Endothelial cell of umbilical vein (primary cell): ENCODE measurements around the gene PAX5. TPM values are rescaled to one million over a fixed set of nuclear protein-coding genes. Genes with fewer than 3 reads are reported as not detected.

ENCODE experiments used
- BruUV-seq: library from RNA; stranded (reverse); fragments of 400-500 nt; replicated peaks from 2 replicates; lab custom pipeline; 2021; lab: Mats Ljungman, UMichigan
- CTCF ChIA-PET: fragments of 300-600, 350-600 bp; sonication (Branson Sonifier 250); formaldehyde crosslinking; loops from one replicate; lab custom pipeline; 2021; ENCODE audit warnings: antibody characterized with exemption, inconsistent platforms; lab: Charles Lee
- POLR2A ChIA-PET: fragments of 300-600, 350-600 bp; sonication (Branson Sonifier 250); formaldehyde crosslinking; loops from one replicate; lab custom pipeline; 2021; ENCODE audit warnings: antibody characterized with exemption, inconsistent platforms; lab: Charles Lee
- DNase-seq: peaks from one replicate; pipeline ENCODE4 v3.0.0-alpha.2; 2011; ENCODE audit warnings: low read depth, low spot score
- FAIRE-seq: peaks from 2 replicates; lab custom pipeline; 2011; peaks lifted over from hg19 to GRCh38; lab: Jason Lieb, UNC
- H2AFZ ChIP-seq: 2 replicates; pipeline ENCODE4 v1.6.0; 2012; ENCODE audit warnings: low read depth, low read length, control low read depth, inconsistent platforms
- H3K27ac ChIP-seq: 2 replicates; pipeline ENCODE4 v1.5.1; 2011; ENCODE audit warnings: low read depth, mild to moderate bottlenecking, control low read depth, low read length, moderate library complexity; ENCODE audit not compliant: insufficient read depth
- H3K27me3 ChIP-seq, 2 experiments: 2 replicates each; pipeline versions ENCODE4 v1.6.0 to v1.6.1; 2011; ENCODE audit warnings: low read length in 2 of 2, mixed read lengths in 1 of 2; ENCODE audit not compliant: control insufficient read depth in 2 of 2, insufficient read depth in 2 of 2
- H3K36me3 ChIP-seq, 2 experiments: 2 replicates in 1 of 2; 3 replicates in 1 of 2; pipeline ENCODE4 v1.5.1; 2011; ENCODE audit warnings: low read length in 2 of 2, mild to moderate bottlenecking in 1 of 2, moderate library complexity in 1 of 2; ENCODE audit not compliant: control insufficient read depth in 2 of 2, insufficient read depth in 2 of 2; ENCODE audit errors: extremely low read depth in 1 of 2
- H3K4me1 ChIP-seq: 3 replicates; pipeline ENCODE4 v1.5.1; 2011; ENCODE audit warnings: mild to moderate bottlenecking, low read length; ENCODE audit not compliant: control insufficient read depth, insufficient read depth; ENCODE audit errors: extremely low read depth
- H3K4me2 ChIP-seq: 2 replicates; pipeline ENCODE4 v1.6.1; 2011; ENCODE audit warnings: low read length, control low read depth, mixed read lengths; ENCODE audit not compliant: insufficient read depth
- H3K4me3 ChIP-seq, 3 experiments: fragments of 200-600 bp in 1 of 3; sonication (generic), shearing (Covaris generic) in 1 of 3; replicated peaks in 1 of 3; 2 replicates each; pipeline ENCODE4 v1.5.1; 2011 to 2016; ENCODE audit warnings: control low read depth in 3 of 3, low read length in 3 of 3, mild to moderate bottlenecking in 2 of 3, inconsistent platforms in 1 of 3, low read depth in 1 of 3, moderate library complexity in 1 of 3; ENCODE audit not compliant: insufficient read depth in 1 of 3
- H3K79me2 ChIP-seq: 2 replicates; pipeline ENCODE4 v1.6.0; 2012; ENCODE audit warnings: low read length, inconsistent platforms; ENCODE audit not compliant: control insufficient read depth, insufficient read depth
- H3K9ac ChIP-seq: replicated peaks from 2 replicates; pipeline ENCODE3; 2011; ENCODE audit warnings: low read length, control low read depth; ENCODE audit not compliant: insufficient read depth; ENCODE audit errors: extremely low read depth
- H3K9me1 ChIP-seq: replicated peaks from 3 replicates; pipeline ENCODE4 v1.6.0; 2011; ENCODE audit warnings: mild to moderate bottlenecking, low read length; ENCODE audit not compliant: control insufficient read depth, insufficient read depth; ENCODE audit errors: extremely low read depth
- H3K9me3 ChIP-seq: replicated peaks from 2 replicates; pipeline ENCODE4 v1.5.1; 2012; ENCODE audit warnings: low read length, inconsistent platforms; ENCODE audit not compliant: control insufficient read depth, insufficient read depth
- H4K20me1 ChIP-seq: replicated peaks from 2 replicates; pipeline ENCODE3; 2011; ENCODE audit warnings: mild to moderate bottlenecking, low read length; ENCODE audit not compliant: control insufficient read depth, insufficient read depth; ENCODE audit errors: extremely low read depth
- CTCF ChIP-seq, 2 donors: IDR thresholded peaks; 1 replicate in 1 of 2; 2 replicates in 1 of 2; pipeline ENCODE4 v1.5.1; 2011; ENCODE audit warnings: low read length in 2 of 2, mild to moderate bottlenecking in 2 of 2, moderate library complexity in 2 of 2, control low read depth in 1 of 2, inconsistent platforms in 1 of 2, low read depth in 1 of 2; ENCODE audit not compliant: insufficient read depth in 1 of 2; ENCODE audit errors: extremely low read depth in 1 of 2
- EZH2 ChIP-seq: IDR thresholded peaks from 2 replicates; pipeline ENCODE4 v1.6.1; 2012; ENCODE audit warnings: borderline replicate concordance, low read depth, mild to moderate bottlenecking, moderate library complexity, low read length, inconsistent platforms; ENCODE audit not compliant: severe bottlenecking
- FOS ChIP-seq: IDR thresholded peaks from 2 replicates; pipeline ENCODE4 v1.6.1; 2011; ENCODE audit warnings: mild to moderate bottlenecking, low read length, moderate library complexity, borderline replicate concordance; ENCODE audit not compliant: insufficient read depth
- GATA2 ChIP-seq: IDR thresholded peaks from 2 replicates; pipeline ENCODE4 v1.7.0; 2011; ENCODE audit warnings: low read depth, mild to moderate bottlenecking, moderate library complexity, mixed read lengths, low read length; ENCODE audit not compliant: insufficient read length, insufficient read depth
- JUN ChIP-seq: IDR thresholded peaks from 2 replicates; pipeline ENCODE4 v1.6.1; 2011; ENCODE audit warnings: borderline replicate concordance, low read depth; ENCODE audit not compliant: insufficient read length, insufficient read depth
- MYC ChIP-seq: IDR thresholded peaks from one replicate; pipeline ENCODE4 v1.6.1; 2011; ENCODE audit warnings: mild to moderate bottlenecking, low read depth, low read length
- POLR2A ChIP-seq: IDR thresholded peaks from 2 replicates; pipeline ENCODE4 v1.6.1; 2012; ENCODE audit warnings: low read depth, mild to moderate bottlenecking, control low read depth, low read length
- POLR2AphosphoS5 ChIP-seq: IDR thresholded peaks from 2 replicates; pipeline ENCODE4 v1.6.1; 2012; ENCODE audit warnings: low read depth, mild to moderate bottlenecking, control low read depth, low read length, moderate library complexity; ENCODE audit not compliant: insufficient read depth
- dilution Hi-C: fragments of 300-500 bp; cut with MboI; formaldehyde crosslinking; loops from one replicate; pipeline ENCODE4 v1.15.0; 2019; ENCODE audit warnings: low sequenced_read_pairs; ENCODE audit not compliant: extremely low pct_ligation_motif_present
- intact Hi-C: fragments of 100-400 bp; cut with micrococcal nuclease; formaldehyde crosslinking; loops from one replicate; pipeline ENCODE4 v1.10.0; 2022
- polyA plus RNA-seq, 4 experiments: library from polyadenylated mRNA; depleted of rRNA in 3 of 4; stranded (reverse) in 3 of 4; unstranded in 1 of 4; fragments of >200 nt; gene quantifications; 2 replicates each; pipeline versions ENCODE4 v1.2.1 to v1.2.3, GENCODE V29; 2011 to 2012; ENCODE audit warnings: missing spikeins in 1 of 4
- total RNA-seq: library from RNA; stranded (reverse); gene quantifications from 2 replicates; pipeline ENCODE4 v1.2.3, GENCODE V29; 2021
- TF ChIP-seq, protein P1 (sequence below): IDR thresholded peaks from 2 replicates; pipeline ENCODE4 v1.6.1; 2011; ENCODE audit not compliant: insufficient read depth, insufficient read length

PAX5 gene
- total and polyA plus RNA-seq, 2 donors (not counting 3 experiments of a cell fraction or from before 2014, with no cell fraction given), result not detected

GRCh38 chr9:37017546-37017945, 16.5 kb downstream of the PAX5 start:
- Histone ChIP-seq H3K9me3 (no peaks in the 10 kb centered on the region), H3K36me3 (no peaks in the 10 kb centered on the region), H3K9me1 (no peaks in the 10 kb centered on the region), H3K27ac (no peak overlapping the region), H2AFZ (no peak overlapping the region), H3K27me3 (peaks cover 32 to 45% of the 10 kb centered on the region in 2 experiments), H3K4me3 (no peak overlapping the region), H3K9ac (no peak overlapping the region), H4K20me1 (no peaks in the 10 kb centered on the region), H3K79me2 (no peaks in the 10 kb centered on the region), H3K4me2 (no peak overlapping the region), H3K4me1 (no peaks in the 10 kb centered on the region)
- dilution Hi-C loops (no loop called here), intact Hi-C loops (no loop called here)
- TF ChIP-seq JUN (no peak), GATA2 (no peak), FOS (no peak), POLR2A (no peak), POLR2AphosphoS5 (no peak), MYC (no peak), CTCF (IDR thresholded peaks at IDR 0.05; ENCODE audit: extremely low read depth in 1 of 2, insufficient read depth in 1 of 2, low read depth in 1 of 2, low read length in 2 of 2) (no peak), EZH2 (no peak)
- TF ChIP-seq, protein P1, sequence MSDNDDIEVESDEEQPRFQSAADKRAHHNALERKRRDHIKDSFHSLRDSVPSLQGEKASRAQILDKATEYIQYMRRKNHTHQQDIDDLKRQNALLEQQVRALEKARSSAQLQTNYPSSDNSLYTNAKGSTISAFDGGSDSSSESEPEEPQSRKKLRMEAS, result no peak
- FAIRE-seq (no peak), DNase-seq (no peak)
- no TSS peak for BruUV-seq
- ChIA-PET POLR2A (no interaction called here), CTCF (no interaction called here)
